ENCODE data around the gene CEBPB. TPM values are rescaled to one million over a fixed set of nuclear protein-coding genes. Genes with fewer than 3 reads are reported as not detected.

Gene CEBPB
- total RNA-seq, 4 donors from 2014 or later = 202 to 524 (median 275) TPM

DNA sequence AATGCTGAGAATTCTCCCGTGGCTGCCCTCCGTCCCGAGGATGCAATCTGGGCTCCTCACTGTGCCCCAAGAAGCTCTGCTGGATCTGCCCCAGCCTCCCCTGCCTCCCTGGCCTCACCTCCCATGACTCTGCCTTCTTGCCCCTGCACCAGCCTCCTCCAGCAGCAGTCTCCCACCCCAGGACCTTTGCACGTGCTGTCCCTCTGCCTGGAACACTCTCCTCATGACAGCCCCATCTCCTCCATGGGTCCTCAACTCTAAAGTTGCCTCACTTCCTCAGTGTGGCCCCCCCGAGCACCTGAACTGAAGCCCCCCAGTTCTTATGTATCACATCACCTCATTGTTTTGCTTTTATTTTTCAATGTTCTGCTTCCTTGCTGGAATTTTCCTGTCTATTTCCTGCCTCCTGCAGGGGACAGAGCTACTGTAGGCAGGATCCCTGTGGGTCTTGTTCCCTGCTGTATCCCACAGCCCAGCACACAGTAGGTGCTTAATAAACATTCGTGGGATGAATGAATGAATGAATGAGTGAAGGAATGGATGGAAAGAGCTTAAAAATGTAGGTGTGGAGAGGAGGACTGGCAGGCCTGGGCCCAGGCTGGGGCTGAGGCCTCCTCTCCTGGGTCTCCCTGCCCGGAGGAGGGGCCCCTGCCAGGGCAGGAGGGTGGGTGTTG is 42.2 kb downstream of the CEBPB start:
- WGBS, 2 donors = 85 to 86% methylated on average over 7 of the region's 7 CpGs
- DNase-seq (ENCODE audit: low spot score in 2 of 2) = no peak
- H3K27ac ChIP-seq = no peak overlapping the region
- H3K36me3 ChIP-seq = no peaks in the 10 kb centered on the region
- no peaks in the 10 kb centered on the region for H3K9me3 ChIP-seq
- H3K4me1 ChIP-seq = peaks cover 0 to 12% (median 0%) of the 10 kb centered on the region in 4 donors
- H3K27me3 ChIP-seq = no peaks in the 10 kb centered on the region
- TF ChIP-seq EP300 (IDR thresholded peaks at IDR 0.05) = no peak
- TF ChIP-seq POLR2A (IDR thresholded peaks at IDR 0.05) = no peak
- TF ChIP-seq, protein P1, sequence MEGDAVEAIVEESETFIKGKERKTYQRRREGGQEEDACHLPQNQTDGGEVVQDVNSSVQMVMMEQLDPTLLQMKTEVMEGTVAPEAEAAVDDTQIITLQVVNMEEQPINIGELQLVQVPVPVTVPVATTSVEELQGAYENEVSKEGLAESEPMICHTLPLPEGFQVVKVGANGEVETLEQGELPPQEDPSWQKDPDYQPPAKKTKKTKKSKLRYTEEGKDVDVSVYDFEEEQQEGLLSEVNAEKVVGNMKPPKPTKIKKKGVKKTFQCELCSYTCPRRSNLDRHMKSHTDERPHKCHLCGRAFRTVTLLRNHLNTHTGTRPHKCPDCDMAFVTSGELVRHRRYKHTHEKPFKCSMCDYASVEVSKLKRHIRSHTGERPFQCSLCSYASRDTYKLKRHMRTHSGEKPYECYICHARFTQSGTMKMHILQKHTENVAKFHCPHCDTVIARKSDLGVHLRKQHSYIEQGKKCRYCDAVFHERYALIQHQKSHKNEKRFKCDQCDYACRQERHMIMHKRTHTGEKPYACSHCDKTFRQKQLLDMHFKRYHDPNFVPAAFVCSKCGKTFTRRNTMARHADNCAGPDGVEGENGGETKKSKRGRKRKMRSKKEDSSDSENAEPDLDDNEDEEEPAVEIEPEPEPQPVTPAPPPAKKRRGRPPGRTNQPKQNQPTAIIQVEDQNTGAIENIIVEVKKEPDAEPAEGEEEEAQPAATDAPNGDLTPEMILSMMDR (IDR thresholded peaks at IDR 0.05) = no peak
- H3K4me3 ChIP-seq = no peak overlapping the region

DNA sequence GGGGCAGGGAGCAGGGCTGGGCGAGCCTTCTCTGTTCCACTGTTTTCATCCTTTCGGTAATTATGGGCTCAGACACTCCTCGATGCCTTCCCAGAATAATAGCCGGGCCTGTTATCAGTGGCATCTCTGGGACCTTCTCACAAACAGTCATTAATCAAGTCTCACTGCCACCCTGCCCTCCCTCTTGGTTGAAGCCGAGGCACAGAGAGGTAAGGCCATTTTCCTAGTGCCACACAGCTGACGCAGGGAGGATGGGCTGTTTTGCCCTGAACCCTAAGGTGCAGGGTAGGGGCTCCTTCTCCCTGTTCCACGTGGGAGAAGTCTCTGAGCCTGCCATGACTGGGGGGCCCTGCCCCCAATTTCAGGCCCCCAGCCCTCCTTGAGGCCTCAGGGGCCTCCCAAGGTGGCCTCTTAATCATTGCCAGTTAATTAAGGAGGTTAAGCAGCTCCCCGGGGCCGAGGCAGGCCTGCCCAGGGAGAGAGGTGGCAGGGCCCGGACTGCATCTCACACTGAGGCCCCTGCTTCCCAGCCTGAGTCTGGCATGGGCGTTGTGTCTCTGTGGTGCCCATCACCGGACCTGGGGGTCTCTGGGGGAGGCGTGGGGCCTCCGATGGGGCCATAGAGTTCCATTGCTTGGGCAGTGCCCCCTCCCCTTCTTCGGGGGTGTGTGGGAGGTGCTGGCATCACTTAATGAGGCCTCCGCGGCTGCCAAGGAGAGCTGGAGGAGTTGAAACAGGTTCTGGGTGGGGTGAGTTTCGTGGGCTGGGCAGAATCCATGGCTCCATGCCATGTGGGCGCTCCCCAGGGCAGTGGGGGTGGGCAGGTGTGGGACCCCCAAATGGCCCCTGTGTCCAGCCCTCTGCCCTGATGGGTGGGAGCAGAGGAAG is 42.9 kb downstream of the CEBPB start:
- 52 to 62% methylated on average over 12 to 17 of the region's 19 CpGs for WGBS, 2 donors
- Histone ChIP-seq H3K4me1 (peaks cover 0 to 16% (median 0%) of the 10 kb centered on the region in 4 donors), H3K27ac (no peak overlapping the region), H3K9me3 (no peaks in the 10 kb centered on the region), H3K4me3 (no peak overlapping the region), H3K36me3 (no peaks in the 10 kb centered on the region), H3K27me3 (no peaks in the 10 kb centered on the region)
- TF ChIP-seq EP300 (IDR thresholded peaks at IDR 0.05) (no peak), POLR2A (IDR thresholded peaks at IDR 0.05) (no peak)
- TF ChIP-seq, protein P1 (IDR thresholded peaks at IDR 0.05) = no peak
- no peak for DNase-seq (ENCODE audit: low spot score in 2 of 2)

DNA sequence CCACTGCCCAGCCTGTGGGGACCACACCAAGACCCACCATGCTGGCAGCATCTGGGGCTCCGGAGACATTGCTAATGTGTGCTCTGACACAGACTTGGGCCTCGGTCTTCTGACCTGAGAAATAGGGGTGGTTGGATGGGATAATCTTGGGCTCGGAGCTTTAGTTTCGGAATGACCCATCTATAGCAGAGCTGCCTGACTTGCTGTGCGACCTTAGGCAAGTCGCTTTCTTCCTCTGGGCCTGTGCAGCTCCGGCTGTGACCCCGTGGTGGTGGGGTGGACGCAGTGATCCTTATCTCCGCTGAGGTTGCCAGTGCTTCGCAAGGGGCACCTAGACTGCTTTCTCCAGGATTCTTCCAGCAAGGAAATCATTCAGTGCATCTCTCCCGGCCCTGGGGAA is 43.7 kb downstream of the CEBPB start:
- no peak for DNase-seq (ENCODE audit: low spot score in 2 of 2)
- no peaks in the 10 kb centered on the region for H3K36me3 ChIP-seq
- H3K4me1 ChIP-seq = peaks cover 0 to 16% (median 0%) of the 10 kb centered on the region in 4 donors
- WGBS, 2 donors = 83 to 87% methylated on average over 8 to 12 of the region's 12 CpGs
- H3K9me3 ChIP-seq = no peaks in the 10 kb centered on the region
- TF ChIP-seq POLR2A (IDR thresholded peaks at IDR 0.05) (no peak), EP300 (IDR thresholded peaks at IDR 0.05) (no peak)
- TF ChIP-seq, protein P1 (IDR thresholded peaks at IDR 0.05) = no peak
- H3K4me3 ChIP-seq = no peak overlapping the region
- H3K27ac ChIP-seq = no peak overlapping the region
- H3K27me3 ChIP-seq = no peaks in the 10 kb centered on the region

DNA sequence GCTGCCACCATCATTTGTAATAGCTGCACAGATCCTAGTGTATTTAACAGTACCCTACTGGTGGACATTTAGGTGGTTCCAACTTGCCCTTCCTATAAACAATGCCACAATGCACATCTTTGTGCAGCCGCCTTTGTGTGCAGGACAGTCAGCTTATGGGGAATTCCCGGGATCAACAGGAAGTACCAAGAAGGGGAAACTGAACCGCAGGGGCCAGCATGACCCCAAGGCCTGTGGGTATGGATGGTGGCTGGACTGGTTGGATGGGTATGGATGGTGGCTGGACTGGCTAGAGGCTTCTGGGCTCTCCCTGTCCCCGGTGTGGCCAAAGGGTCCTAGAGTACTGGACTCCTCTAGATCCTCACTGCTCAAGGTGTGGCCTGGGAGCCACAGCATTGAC is 46.7 kb downstream of the CEBPB start:
- no peak overlapping the region for H3K4me3 ChIP-seq
- 52 to 53% methylated on average over 4 of the region's 4 CpGs for WGBS, 2 donors
- H3K9me3 ChIP-seq = no peaks in the 10 kb centered on the region
- TF ChIP-seq, protein P1 (IDR thresholded peaks at IDR 0.05) = no peak
- no peak for TF ChIP-seq POLR2A (IDR thresholded peaks at IDR 0.05)
- TF ChIP-seq EP300 (IDR thresholded peaks at IDR 0.05) = no peak
- peaks cover 0 to 29% (median 6%) of the 10 kb centered on the region in 4 donors for H3K4me1 ChIP-seq
- H3K27ac ChIP-seq = no peak overlapping the region
- DNase-seq (ENCODE audit: low spot score in 2 of 2) = no peak
- H3K36me3 ChIP-seq = no peaks in the 10 kb centered on the region
- no peaks in the 10 kb centered on the region for H3K27me3 ChIP-seq

All from tibial nerve (tissue), 4 donors.